Prostate gland (tissue), 2 donors: ENCODE results near the gene CGN.

Source experiments
- POLR2A ChIP-seq: fragments of 450-650 bp; IDR thresholded peaks from one replicate; pipeline ENCODE4 v1.6.1; 2016; ENCODE audit warnings: antibody characterized with exemption, mild to moderate bottlenecking
- POLR2AphosphoS5 ChIP-seq: sonication (generic); formaldehyde crosslinking; IDR thresholded peaks from one replicate; pipeline ENCODE4 v1.6.1; 2017; ENCODE audit warnings: antibody characterized with exemption
- TF ChIP-seq, protein P1 (sequence below), 4 experiments: fragments of 200-600 bp in 2 of 4; fragments of 450-650 bp in 2 of 4; sonication (generic) in 2 of 4; IDR thresholded peaks; 1 replicate in 3 of 4; 2 replicates in 1 of 4; pipeline ENCODE4 v1.5.1; 2016 to 2019; ENCODE audit warnings: antibody characterized with exemption in 4 of 4, mild to moderate bottlenecking in 2 of 4, moderate library complexity in 2 of 4

DNA sequence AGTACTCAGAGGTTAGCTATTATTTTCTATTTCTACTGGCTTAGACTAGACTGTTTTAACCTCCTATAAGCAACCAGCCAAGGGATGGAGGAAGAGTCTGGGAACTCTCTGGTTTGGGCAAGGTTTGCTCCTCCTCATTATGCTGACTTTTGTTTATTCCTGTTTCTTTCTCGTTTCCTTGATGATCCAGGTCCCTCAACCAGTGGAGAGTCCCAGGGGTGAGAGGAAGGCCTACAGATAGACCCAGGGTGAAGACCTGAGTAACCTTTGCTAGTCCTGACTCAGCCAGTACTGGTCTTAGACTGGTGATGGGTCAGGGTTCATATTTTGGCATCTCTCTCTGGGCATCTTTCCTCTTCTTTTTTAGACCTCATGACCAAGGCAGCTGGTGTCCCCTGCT is 34.4 kb downstream of the CGN start:
- TF ChIP-seq, protein P1, sequence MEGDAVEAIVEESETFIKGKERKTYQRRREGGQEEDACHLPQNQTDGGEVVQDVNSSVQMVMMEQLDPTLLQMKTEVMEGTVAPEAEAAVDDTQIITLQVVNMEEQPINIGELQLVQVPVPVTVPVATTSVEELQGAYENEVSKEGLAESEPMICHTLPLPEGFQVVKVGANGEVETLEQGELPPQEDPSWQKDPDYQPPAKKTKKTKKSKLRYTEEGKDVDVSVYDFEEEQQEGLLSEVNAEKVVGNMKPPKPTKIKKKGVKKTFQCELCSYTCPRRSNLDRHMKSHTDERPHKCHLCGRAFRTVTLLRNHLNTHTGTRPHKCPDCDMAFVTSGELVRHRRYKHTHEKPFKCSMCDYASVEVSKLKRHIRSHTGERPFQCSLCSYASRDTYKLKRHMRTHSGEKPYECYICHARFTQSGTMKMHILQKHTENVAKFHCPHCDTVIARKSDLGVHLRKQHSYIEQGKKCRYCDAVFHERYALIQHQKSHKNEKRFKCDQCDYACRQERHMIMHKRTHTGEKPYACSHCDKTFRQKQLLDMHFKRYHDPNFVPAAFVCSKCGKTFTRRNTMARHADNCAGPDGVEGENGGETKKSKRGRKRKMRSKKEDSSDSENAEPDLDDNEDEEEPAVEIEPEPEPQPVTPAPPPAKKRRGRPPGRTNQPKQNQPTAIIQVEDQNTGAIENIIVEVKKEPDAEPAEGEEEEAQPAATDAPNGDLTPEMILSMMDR (IDR thresholded peaks at IDR 0.05), result no peak
- TF ChIP-seq POLR2A, result no peak
- no peak for TF ChIP-seq POLR2AphosphoS5
